Measurements from ENCODE around the gene PTPRD.

Gene PTPRD

GRCh38 chr9:8725635-8726034 is 1887.2 kb downstream of the PTPRD start:
- DNase-seq (ENCODE audit: insufficient read length, low spot score) (no peak), FAIRE-seq (no peak)
- TF ChIP-seq CTCF (IDR thresholded peaks at IDR 0.05; ENCODE audit: insufficient read depth, missing control alignments) = no peak

GRCh38 chr9:8724284-8725018 is 1888.4 kb downstream of the PTPRD start:
- no peak for FAIRE-seq
- TF ChIP-seq CTCF (IDR thresholded peaks at IDR 0.05; ENCODE audit: insufficient read depth, missing control alignments) = no peak
- no peak for DNase-seq (ENCODE audit: insufficient read length, low spot score)

- TF ChIP-seq CTCF (IDR thresholded peaks at IDR 0.05; ENCODE audit: insufficient read depth, missing control alignments) = no peak
- FAIRE-seq (no peak), DNase-seq (ENCODE audit: insufficient read length, low spot score) (no peak)
Observed at GRCh38 chr9:8723195-8723594, 1889.6 kb downstream of the PTPRD start.

GRCh38 chr9:8719833-8720486 is 1892.8 kb downstream of the PTPRD start:
- DNase-seq (ENCODE audit: insufficient read length, low spot score) = no peak
- TF ChIP-seq CTCF (IDR thresholded peaks at IDR 0.05; ENCODE audit: insufficient read depth, missing control alignments) = no peak
- no peak for FAIRE-seq

- FAIRE-seq (no peak), DNase-seq (ENCODE audit: insufficient read length, low spot score) (no peak)
- TF ChIP-seq CTCF (IDR thresholded peaks at IDR 0.05; ENCODE audit: insufficient read depth, missing control alignments) = no peak
Observed at GRCh38 chr9:8718121-8718725, 1894.6 kb downstream of the PTPRD start.

- no peak for DNase-seq (ENCODE audit: insufficient read length, low spot score)
- FAIRE-seq = no peak
Observed at GRCh38 chr9:8717146-8717545, 1895.7 kb downstream of the PTPRD start.

More at GRCh38 chr9:8717146-8717545, 1895.7 kb downstream of the PTPRD start:
- TF ChIP-seq CTCF (IDR thresholded peaks at IDR 0.05; ENCODE audit: insufficient read depth, missing control alignments) = no peak
